Nephron progenitor cell (in vitro differentiated cells): ENCODE results near the gene PPP1CC.

Experiments
- DNase-seq: peaks from one replicate; pipeline ENCODE4 v3.0.0; 2021
- H3K27ac Mint-ChIP-seq: 2 replicates; pipeline ENCODE4 v1.8.0; 2021; ENCODE audit warnings: mild to moderate bottlenecking, moderate library complexity, mixed read lengths
- H3K27me3 Mint-ChIP-seq: 2 replicates; pipeline ENCODE4 v1.8.0; 2021; ENCODE audit warnings: mild to moderate bottlenecking, low read depth, mixed read lengths; ENCODE audit not compliant: poor library complexity
- H3K36me3 Mint-ChIP-seq: 2 replicates; pipeline ENCODE4 v1.8.0; 2021; ENCODE audit warnings: low read depth, mixed read lengths
- H3K4me1 Mint-ChIP-seq: 2 replicates; pipeline ENCODE4 v1.8.0; 2021; ENCODE audit warnings: mixed read lengths
- H3K4me3 Mint-ChIP-seq: 2 replicates; pipeline ENCODE4 v1.8.0; 2021; ENCODE audit warnings: mild to moderate bottlenecking, moderate library complexity, mixed read lengths
- H3K9me3 Mint-ChIP-seq: 2 replicates; pipeline ENCODE4 v1.8.0; 2021; ENCODE audit warnings: mild to moderate bottlenecking, moderate library complexity, mixed read lengths
- CTCF ChIP-seq: fragments of 200-600 bp; sonication (generic); IDR thresholded peaks from 2 replicates; pipeline ENCODE4 v1.5.0; 2021; ENCODE audit warnings: antibody characterized with exemption

PPP1CC gene

GRCh38 chr12:110750784-110751461 lies 8.2 kb upstream of the PPP1CC start:
- H3K27me3 Mint-ChIP-seq = peaks cover 5% of the 10 kb centered on the region
- H3K4me3 Mint-ChIP-seq = no peak overlapping the region

GRCh38 chr12:110746550-110746949 lies 3.9 kb upstream of the PPP1CC start:
- TF ChIP-seq CTCF = no peak
- no peaks in the 10 kb centered on the region for H3K36me3 Mint-ChIP-seq
- H3K4me3 Mint-ChIP-seq = no peak overlapping the region
- no peaks in the 10 kb centered on the region for H3K9me3 Mint-ChIP-seq
- DNase-seq = no peak
- peaks cover 22% of the 10 kb centered on the region for H3K4me1 Mint-ChIP-seq
- H3K27me3 Mint-ChIP-seq = peaks cover 8% of the 10 kb centered on the region
- no peak overlapping the region for H3K27ac Mint-ChIP-seq

More at GRCh38 chr12:110750784-110751461, 8.2 kb upstream of the PPP1CC start:
- DNase-seq = no peak
- peak overlapping the region; percentile 32 for H3K27ac Mint-ChIP-seq
- peaks cover 5% of the 10 kb centered on the region for H3K4me1 Mint-ChIP-seq
- TF ChIP-seq CTCF = no peak
- no peaks in the 10 kb centered on the region for H3K9me3 Mint-ChIP-seq
- no peaks in the 10 kb centered on the region for H3K36me3 Mint-ChIP-seq

GRCh38 chr12:110745542-110746284 lies 3.0 kb upstream of the PPP1CC start:
- no peaks in the 10 kb centered on the region for H3K9me3 Mint-ChIP-seq
- H3K27me3 Mint-ChIP-seq = peaks cover 6% of the 10 kb centered on the region
- H3K4me1 Mint-ChIP-seq = peaks cover 31% of the 10 kb centered on the region
- DNase-seq = no peak
- H3K36me3 Mint-ChIP-seq = no peaks in the 10 kb centered on the region
- peak overlapping the region; percentile 40 for H3K27ac Mint-ChIP-seq
- TF ChIP-seq CTCF = no peak
- no peak overlapping the region for H3K4me3 Mint-ChIP-seq

GRCh38 chr12:110744601-110745264 lies 2.0 kb upstream of the PPP1CC start:
- Mint-ChIP-seq H3K27me3 (peaks cover 6% of the 10 kb centered on the region), H3K27ac (no peak overlapping the region), H3K9me3 (no peaks in the 10 kb centered on the region), H3K4me3 (peak overlapping the region; percentile 99), H3K4me1 (peaks cover 40% of the 10 kb centered on the region), H3K36me3 (no peaks in the 10 kb centered on the region)
- DNase-seq = no peak
- no peak for TF ChIP-seq CTCF

- no peaks in the 10 kb centered on the region for H3K9me3 Mint-ChIP-seq
- peaks cover 6% of the 10 kb centered on the region for H3K27me3 Mint-ChIP-seq
- TF ChIP-seq CTCF = no peak
- no peaks in the 10 kb centered on the region for H3K36me3 Mint-ChIP-seq
- peak overlapping the region; percentile 99 for H3K4me3 Mint-ChIP-seq
- peak overlapping the region; percentile 38 for H3K27ac Mint-ChIP-seq
- peaks cover 46% of the 10 kb centered on the region for H3K4me1 Mint-ChIP-seq
- DNase-seq = peak; percentile 11
Measured at GRCh38 chr12:110744151-110744571, 1.5 kb upstream of the PPP1CC start.
